ENCODE measurements around the gene GAGE10.
A peak's percentile ranks its signal among the peaks of the same experiment; 100 is the strongest.

Gene GAGE10, protein sequence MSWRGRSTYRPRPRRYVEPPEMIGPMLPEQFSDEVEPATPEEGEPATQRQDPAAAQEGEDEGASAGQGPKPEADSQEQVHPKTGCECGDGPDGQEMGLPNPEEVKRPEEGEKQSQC

DNA sequence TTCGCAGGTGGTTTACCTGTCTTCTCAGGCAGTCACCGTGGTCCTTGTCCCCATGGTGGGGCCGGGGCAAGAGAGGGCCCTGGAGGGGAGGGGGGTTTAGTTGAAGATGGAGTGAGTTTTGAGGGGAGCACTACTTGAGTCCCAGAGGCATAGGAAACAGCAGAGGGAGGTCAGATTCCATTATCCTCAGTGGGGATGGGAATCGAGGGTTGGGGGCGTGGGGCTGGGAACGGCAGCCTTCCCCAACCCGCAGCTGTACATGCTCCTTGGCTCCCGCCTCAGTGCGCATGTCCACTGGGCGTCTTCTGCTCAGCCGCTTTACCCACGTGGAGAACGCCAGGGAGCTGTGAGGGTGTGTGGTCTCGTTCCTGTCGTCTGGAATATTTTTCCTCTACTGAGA, at the start of gene GAGE10:
GAGE10 (plus strand) TSS at position 301 of the 400 bp plus-strand sequence. CDS start 1,214 bp downstream, outside the sequence.
- no peak for DNase-seq (ENCODE audit: low read depth)

DNA sequence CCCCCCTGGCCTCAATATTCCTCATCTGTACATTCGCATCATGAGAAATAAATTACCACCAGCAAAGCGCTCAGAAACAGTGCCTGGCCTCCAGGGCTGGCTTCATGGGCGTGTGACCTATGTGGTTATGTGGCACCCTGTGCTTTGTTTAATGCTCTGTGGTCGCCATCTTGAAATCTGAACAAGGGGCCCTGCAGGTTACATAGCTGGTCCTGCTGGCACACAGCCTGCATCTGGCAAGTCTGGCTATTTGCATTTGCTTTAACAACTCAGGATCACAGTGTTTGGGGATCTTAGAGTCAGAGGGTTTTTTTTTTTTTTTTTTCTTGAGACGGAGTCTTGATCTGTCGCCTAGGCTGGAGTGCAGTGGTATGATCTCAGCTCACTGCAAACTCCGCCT, 48.8 kb upstream of the GAGE10 start:
- DNase-seq (ENCODE audit: low read depth) = no peak

DNA sequence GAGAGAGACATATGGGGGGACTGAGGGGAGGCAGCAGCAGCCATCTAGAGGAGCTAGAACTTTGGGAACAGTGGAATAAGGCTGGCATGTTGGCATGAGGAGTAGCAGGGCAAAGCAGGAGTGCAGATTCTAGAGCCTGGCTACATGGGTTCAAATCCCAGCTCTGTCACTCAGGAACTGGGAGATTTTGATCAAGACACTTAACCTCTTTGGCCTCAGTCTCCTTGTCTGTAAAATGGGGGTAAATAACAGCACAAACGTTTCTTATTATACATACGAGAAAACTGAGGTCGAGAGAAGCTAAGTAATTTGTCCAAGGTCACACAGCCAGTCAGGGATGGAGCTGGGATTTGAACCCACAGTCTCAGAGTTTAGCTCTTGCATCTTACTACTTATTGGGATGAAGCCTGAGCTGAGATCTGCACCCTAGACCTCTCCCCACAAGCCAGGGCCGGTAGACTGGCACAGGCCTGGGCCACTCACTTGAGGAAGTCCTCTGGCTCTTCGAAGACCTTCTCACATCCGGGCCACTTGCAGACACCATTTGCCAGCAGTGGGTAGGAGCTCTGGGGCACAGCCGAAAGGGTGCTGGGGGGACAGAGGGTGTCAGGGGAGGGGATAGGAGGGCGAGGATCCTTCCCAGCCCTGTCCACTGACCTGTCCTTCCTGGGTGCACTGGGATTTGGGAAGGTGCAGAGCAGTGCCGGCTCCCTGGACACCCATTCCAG, 47.0 kb upstream of the GAGE10 start:
- DNase-seq (ENCODE audit: low read depth) = no peak

DNA sequence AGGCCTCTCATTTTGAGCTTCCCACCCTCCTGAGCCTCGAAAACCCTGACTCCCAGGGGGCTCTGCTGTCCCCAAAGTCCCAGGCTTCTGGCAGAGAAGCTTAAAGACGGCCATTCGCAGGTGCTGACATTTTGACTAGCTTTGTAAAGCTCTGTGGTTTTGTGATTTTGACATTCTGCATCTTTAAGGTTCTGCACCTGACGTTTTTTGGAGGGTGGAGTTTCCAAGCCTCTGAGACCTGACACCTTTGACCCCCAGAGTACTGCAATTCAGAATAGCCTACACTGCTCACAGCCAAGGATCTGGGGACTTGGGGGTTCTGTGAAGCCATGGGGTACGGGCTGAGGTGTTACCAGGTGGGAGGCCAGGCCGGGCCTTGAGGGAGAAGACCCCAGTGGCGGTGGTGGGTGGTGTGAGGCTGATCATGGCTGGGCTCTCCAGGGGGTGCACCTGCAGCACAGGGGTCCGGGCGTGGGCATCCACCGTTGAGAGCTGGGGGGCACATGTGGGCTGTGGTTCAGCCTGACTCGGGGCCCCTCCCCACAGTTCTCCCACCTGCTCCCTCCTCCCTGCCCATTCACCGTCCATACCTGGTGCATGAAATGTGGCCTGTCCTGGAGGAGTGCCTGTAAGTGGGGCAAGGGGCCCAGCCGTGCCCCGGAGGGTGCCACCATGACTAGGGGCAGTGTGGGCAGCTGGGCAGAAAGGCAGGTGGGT, 46.2 kb upstream of the GAGE10 start:
- DNase-seq (ENCODE audit: low read depth) = no peak

DNA sequence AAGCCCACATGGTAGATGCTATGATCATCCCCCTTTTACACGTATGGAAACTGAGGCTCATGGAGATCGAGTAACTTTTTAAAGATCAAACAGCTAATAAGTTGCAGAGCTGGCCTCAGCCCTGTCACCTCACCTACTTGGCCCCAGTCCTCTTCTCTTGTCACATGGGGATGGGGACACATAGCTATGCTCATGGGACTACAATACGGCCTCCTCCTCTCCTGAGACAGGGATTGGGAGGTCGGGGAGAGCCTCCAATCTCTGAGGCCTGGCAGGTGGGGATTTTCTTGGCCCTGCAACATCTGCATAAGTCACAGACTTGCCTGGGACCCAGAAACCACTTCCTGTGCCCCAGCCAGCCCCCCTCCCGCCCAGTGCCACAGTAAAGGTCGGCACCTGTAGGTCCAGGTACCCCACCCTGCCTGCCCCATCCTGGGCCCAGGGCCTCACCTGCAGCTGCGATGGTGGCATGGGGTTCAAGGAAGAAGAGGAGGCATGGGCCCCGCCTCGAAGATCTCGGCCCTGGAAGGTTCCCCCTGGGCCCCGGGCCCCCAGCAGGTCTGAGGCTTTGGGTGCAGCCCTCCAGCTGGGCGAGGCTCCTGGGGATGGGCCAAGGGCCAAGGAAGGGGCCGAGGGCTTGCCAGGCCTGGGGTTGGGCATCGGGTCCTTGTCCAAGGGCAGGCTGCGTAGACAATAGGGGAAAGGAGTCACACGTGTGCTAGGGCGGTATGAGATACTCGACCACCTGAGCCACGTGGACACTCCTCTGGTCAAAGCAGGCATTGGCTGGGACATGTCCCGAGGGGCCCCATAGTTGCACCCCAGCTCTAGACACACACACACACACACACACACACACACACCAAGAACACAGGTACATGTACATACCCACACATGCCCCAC, 45.3 kb upstream of the GAGE10 start:
- peak; percentile 20 for DNase-seq (ENCODE audit: low read depth)

DNA sequence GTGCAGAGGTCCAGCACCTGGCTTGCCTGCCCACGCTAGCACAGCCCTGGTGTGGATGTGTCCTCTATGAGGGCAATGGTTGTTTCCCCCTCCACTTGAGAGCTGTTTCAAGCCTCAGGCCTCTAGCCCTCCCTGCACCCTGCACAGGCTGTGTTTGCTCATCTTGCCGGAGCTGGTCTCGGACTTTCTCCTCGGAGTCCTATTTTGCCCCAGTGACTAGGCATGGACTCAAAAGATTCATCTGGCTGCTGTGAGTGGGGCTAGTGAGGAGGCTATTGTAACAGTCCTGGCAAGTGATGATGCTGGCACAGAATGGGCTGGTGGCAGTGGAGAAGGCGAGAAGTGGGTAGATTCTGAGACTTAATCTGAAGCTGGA, 44.7 kb upstream of the GAGE10 start:
- DNase-seq (ENCODE audit: low read depth) = no peak

DNA sequence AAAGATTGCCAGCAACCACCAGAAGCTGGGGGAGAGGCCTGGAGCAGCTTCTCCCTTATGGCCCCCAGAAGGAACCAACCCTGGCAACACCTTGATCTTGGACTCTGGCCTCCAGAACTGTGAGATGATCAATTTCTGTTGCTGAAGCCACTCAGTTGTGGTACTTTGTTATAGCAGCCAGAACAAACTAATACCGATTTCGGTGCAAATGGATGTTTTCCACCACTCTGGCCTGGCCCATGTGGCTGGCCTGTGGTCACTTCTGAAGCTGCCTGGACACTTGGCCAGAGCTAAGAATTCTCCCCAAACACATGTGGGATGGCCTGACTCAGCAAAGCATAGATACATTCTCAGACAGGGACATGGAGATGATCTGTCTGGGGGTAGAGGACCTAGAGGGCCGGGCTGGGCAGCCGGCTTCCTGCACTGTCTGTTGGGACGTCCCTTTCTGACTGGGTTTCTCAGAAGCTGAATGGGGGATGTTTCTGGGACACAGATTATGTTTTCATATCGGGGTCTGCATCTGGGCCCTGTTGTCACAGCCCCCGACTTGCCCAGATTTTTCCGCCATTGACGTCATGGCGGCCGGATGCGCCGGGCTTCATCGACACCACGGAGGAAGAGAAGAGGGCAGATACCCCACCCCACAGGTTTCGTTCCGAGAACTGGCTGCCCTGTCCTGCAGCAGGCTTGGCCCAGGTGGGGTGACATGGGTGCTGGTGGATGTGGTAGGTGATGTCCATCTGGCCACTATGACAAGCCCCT, 43.0 kb upstream of the GAGE10 start:
- no peak for DNase-seq (ENCODE audit: low read depth)

DNA sequence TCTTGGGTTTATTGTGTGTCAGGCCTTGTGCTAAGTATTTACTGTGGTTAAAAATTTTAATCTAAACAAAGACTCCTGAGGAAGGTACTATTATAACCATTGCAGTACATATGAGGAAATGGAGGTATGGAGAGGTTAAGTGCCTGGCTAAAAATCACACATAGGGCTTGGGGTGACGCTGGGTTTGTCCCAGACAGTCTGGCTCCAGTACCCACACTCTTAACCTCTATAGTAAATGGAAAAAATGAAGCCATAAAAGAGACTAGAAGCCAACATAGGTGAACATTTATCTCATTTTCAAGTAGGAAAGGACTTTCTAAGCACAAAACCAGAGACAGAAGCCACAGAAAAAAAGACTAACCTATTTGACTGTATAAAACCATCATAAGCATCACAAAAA, 40.8 kb upstream of the GAGE10 start:
- DNase-seq (ENCODE audit: low read depth) = no peak

DNA sequence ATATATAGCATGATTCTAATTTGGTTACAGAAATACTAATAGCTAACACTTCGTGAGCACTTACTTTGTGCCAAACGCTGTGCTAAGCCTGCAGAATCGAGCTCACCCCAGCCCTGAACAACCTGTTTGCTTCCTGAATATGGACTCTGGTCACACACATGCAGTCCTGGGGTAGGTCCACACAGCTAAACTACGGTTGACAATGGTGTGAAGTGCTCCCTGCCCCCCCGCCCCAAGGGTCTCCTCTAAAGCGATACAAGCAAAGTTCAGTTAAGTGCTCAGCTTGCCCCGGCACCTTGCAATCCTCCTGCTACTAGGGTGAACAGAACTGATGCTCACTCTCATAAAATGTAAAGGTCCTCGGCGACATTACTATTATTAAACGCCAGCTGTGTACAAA, 39.8 kb upstream of the GAGE10 start:
- DNase-seq (ENCODE audit: low read depth) = no peak

DNA sequence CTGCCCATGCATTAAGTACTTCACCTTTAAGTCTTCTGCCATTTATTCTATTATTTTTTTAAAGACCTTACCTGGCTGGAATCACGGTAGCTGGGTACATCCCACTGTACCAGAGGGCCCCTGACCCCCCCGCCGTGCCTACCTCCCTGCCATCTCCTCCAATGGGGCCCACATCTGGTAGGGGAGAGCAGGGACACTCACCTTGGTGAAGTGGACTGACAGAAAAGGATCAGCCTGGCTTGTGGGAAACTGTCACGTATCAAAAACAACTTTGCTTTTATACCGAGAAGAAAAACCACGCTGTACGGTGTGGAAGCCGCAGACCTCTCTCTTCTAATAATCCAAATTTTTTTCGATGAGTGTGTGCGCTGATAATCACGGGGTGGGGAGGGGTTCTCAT, 39.0 kb upstream of the GAGE10 start, which contains the start of gene FOXP3:
FOXP3 (minus strand) TSS at position 251 of the 400 bp plus-strand sequence. CDS start 6,205 bp downstream, outside the sequence.
- DNase-seq (ENCODE audit: low read depth) = no peak

DNA sequence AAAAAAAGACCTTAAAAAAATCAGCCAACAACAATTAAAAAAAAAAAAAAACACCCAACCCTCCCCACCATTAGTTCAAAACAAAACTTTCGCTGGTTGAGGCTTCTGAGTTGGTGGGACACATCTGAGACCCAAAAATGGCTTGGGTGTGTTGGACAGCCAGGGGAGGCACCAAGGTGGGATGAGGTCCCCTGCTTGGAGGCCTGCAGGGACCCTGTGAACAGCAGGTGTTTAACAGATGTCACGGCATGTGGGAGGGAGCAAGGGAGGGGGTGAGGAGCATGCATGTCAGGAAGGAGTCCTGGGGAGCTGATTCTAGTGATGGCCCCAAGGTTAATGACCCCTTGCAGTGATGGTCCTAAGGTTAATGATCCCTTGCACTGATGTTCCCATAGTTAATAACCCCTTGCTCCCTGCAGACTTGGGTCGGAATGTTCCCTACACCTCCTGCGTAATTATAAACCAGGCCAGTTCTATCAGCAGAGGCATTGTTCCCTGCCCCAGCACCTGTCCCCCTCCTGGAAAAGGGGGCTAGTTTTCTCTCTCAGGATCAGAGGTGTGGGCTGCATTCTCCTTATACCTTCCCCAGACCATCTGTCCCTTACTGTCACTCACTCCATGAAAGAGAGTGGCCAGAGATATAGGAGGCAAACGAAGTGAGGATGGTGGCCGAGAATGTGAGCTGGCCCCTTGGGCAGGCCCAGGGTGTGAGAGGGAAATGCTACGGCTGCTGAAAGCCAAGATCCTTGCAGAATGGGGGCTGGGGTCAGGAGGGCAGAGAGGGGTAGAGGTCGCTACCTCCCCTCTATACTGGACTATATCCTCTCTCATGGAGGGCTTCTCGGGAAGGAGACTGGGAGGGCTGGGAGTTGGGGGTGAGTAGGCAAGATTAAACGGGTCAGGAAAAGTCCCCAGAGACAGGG, 36.7 kb upstream of the GAGE10 start:
- no peak for DNase-seq (ENCODE audit: low read depth)

DNA sequence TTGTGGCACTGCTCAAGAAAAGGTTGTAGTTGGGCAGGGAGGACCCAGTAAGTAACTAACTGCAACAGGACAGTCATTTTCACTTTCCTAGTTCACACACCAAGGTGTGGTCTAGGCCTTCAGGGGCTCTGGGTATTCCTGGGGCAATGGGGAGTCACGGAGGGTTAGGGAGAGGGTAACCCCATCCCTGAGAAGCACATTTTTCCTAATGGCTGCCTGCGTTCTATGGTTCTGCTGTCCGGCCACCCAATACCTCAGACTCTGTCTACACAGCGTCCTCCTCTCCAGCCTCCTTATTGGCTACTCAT, 34.8 kb upstream of the GAGE10 start:
- no peak for DNase-seq (ENCODE audit: low read depth)

DNA sequence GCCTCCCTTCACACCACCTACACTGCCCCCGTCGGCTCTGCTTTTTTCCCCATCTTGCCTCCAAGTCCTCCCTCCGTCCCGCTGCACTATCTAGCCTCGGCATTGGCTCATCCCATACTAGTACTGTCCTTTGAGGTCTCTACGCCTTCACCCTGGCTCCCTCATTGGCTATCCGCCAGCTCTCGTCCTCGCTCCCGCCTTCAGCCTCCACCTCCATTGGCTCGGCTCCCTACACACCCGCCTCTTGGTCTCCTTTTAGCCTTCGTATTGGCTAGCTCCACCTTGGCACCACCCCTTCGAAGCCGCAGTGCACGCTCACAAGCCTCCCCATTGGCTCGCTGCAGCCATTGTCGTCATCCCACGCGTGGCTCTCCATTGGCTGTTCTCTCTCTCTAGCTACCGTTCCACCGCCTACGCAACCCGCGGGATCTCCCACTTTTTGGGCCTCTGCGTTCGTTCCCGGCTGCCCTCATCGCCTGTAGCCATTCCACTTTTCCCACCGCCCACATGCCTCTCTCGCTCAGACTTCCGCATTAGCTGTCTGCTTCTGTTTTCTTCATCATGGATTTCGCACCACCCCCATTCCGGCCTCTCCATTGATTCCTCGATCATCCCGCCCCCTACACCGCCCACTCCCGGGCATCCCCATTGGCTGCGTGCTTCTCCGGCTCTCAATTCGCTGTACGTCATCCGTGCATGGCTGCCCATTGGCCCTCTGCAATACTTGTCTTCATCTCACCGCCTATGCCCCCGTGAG, 34.3 kb upstream of the GAGE10 start:
- peak; percentile 86 for DNase-seq (ENCODE audit: low read depth)

DNA sequence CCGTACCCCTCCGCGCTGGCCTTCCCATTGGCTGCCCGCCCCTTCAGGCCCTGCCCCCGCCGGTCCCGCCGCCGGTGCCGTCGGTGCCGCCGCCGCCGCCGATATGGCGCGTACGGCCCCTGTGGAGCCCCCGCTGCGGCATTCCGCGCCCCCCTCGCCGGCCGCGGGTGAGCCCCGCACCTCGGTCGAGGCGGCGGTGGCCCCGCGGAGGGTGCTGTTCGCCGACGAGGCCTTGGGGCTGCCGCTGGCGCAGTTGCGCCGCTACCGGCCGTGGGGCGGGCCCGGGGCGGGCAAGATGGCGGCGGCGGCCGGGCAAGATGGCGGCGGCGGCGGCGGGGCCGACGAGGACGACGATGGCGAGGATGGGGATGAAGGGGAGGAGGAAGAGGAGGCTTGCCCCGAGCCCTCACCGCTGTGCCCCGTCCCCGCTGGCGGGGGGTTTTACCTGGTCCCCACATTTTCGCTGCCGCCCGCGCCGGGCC, 33.6 kb upstream of the GAGE10 start, which contains the start of gene PPP1R3F:
PPP1R3F (plus strand) TSS at position 27 of the 482 bp plus-strand sequence; CDS start at position 104, 77 bp downstream.
- DNase-seq (ENCODE audit: low read depth) = no peak

DNA sequence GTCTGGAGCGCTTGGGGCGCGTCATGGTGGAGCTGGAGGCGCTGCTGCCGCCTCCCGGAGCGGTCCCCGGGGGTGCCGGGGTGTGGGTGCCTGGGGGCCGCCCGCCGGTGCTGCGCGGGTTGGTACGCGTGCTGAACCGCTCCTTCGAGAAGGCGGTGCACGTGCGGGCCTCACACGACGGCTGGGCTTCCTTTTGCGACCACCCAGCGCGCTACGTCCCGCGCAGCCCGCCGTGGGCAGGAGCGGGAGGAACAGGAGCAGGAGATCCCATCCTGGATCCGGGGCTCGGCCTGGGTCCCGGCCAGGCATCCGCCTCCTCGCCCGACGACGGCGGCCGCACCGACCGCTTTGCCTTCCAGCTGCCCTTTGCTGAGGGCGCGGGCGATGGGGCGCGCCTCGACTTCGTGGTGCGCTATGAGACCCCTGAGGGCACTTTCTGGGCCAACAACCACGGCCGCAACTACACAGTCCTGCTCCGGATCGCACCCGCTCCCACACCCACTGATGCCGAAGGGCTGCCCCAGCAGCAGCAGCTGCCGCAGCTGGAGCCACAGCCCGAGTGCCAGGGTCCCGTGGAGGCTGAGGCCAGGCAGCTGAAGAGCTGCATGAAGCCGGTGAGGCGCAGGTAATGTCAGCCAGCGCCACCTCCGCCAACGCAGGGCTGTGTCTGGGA, 33.1 kb upstream of the GAGE10 start:
- DNase-seq (ENCODE audit: low read depth) = no peak

DNA sequence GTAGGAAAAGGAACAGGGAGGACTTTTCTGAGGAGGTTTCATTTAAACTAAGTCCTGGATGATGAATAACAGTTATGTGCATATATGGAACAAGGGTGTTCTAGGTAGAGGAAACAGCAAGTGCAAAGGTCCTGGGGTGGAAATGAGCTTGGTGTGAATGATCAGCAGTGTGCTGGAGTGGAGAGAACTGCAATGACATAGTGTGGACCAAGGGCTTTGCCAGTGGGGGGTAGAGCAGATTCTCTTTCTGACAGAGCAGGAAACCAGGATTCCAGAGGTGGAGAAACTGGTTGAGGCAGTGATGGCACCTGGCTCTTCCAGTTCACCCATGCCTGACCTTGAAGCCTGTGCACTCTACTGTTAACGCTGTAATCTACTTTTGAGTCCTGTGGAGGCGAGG, 32.1 kb upstream of the GAGE10 start:
- no peak for DNase-seq (ENCODE audit: low read depth)

DNA sequence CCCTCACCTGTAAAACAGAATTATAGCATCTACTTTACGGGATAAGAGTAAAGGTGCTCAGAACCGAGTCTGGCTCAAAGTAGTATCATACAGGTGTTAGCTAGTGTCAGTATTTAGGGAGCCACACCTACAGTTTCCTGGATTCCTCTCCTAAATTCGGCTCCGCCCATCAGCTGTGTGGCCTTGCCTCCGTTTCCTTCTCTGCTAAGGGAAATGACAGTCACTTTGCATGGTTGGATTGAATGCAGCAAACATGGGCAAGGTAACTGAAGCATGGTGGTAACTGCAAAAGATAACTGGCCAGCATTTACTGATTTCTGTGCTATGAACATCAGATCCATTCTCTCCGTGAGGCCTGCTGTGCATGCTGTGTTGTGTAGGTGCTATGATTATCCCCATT, 31.0 kb upstream of the GAGE10 start:
- DNase-seq (ENCODE audit: low read depth) = no peak

DNA sequence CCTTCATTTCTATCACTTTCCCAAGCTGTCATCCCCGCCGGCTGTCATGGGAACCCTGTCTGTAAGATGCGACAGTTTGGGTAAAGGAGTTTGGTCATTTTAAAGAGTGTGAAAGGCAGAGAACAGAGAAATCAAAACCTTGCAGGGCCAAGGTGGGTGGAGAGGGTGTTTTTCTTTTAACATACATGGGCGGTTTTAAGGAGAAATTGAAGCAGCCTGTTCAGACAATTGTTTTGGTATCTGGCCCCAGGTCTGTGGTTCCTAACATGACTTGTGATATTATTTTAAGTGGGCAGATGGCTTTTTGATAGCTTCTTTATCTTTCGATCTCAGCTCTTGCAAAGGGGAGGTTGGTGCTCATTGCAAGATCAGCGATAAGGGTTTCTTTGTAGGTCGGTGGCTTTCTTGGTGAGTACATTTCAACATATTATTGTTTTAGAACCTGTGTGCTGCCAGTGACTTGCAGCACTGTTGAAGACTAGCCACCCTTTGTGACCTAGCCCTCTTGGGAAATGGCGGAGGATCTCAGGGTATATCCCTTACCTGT, 30.2 kb upstream of the GAGE10 start:
- no peak for DNase-seq (ENCODE audit: low read depth)

DNA sequence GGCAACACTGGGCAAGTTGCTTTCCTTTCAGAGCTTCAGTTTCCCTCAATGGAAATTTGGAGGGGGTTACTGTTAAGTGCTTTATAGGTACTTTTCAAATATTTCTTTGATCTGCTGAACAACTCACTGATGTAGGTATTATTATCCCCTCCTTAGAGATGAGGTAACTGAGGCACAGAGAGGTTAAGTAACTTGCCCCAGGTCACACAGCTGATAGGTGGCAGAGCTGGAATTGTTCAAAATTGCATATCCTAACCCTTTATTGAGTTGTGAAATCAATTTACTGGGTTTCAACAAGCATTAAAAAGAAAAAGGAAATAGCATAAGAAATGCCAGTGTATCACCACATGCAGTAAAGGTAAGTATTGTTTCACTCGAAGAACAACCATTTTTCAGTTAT, 27.2 kb upstream of the GAGE10 start:
- DNase-seq (ENCODE audit: low read depth) = no peak
